ENCODE data around the gene PLIN3.

Gene PLIN3

DNA sequence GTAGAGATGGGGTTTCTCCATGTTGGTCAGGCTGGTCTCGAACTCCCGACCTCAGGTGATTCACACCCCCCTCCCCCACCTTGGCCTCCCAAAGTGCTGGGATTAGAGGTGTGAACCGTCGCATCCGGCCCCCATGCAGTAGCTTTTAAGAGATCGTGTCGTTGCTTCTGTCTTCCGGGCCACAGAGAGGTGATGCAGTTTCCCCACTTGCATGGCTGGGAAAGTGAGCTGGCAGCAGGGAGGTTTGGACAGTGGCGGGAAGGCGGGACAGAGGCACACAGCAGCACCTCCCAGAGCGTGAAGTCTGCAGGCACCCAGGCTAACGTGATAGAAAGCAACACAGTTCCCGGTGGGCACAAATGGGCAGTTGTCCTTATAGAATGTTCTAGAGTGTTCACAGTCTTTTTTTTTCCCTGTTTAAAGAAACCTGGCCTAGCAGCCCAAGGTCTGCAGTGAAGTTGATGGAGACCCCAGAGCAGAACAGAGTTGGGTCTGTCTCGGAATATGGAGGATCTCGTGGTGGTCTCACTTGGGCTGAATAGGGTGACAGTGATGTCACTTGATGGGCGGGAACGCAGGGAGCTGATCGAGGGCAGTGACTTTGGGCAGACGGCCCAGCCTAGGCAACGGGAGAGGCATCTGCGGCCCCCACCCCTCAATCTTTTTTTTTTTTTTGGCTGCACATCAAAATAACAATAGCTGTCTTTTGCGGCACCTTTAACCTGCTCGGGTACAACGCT, 46.7 kb upstream of the PLIN3 start:
- H3K9ac ChIP-seq (ENCODE audit: low read length), result no peak overlapping the region
- H4K20me1 ChIP-seq (ENCODE audit: insufficient read depth, low read length), result peaks cover 58% of the 10 kb centered on the region
- H2AFZ ChIP-seq (ENCODE audit: low read depth, low read length), result no peak overlapping the region
- no peak overlapping the region for H3K27ac ChIP-seq (ENCODE audit: low read length)
- TF ChIP-seq, protein P1, sequence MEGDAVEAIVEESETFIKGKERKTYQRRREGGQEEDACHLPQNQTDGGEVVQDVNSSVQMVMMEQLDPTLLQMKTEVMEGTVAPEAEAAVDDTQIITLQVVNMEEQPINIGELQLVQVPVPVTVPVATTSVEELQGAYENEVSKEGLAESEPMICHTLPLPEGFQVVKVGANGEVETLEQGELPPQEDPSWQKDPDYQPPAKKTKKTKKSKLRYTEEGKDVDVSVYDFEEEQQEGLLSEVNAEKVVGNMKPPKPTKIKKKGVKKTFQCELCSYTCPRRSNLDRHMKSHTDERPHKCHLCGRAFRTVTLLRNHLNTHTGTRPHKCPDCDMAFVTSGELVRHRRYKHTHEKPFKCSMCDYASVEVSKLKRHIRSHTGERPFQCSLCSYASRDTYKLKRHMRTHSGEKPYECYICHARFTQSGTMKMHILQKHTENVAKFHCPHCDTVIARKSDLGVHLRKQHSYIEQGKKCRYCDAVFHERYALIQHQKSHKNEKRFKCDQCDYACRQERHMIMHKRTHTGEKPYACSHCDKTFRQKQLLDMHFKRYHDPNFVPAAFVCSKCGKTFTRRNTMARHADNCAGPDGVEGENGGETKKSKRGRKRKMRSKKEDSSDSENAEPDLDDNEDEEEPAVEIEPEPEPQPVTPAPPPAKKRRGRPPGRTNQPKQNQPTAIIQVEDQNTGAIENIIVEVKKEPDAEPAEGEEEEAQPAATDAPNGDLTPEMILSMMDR (IDR thresholded peaks at IDR 0.05; ENCODE audit: low read depth, low read length), result no peak
- no peak for TF ChIP-seq EZH2phosphoT487 (IDR thresholded peaks at IDR 0.05; ENCODE audit: low read depth)
- no peaks in the 10 kb centered on the region for H3K27me3 ChIP-seq (ENCODE audit: low read depth, low read length)
- no peak overlapping the region for H3K4me2 ChIP-seq (ENCODE audit: low read length)
- no peak overlapping the region for H3K4me3 ChIP-seq (ENCODE audit: low read length)
- peaks cover 62% of the 10 kb centered on the region for H3K36me3 ChIP-seq (replicated peaks; ENCODE audit: low read depth, low read length)
- H3K4me1 ChIP-seq (ENCODE audit: low read length), result peaks cover 17% of the 10 kb centered on the region
- H3K9me3 ChIP-seq (ENCODE audit: insufficient read depth, low read length), result no peaks in the 10 kb centered on the region
- peaks cover 92% of the 10 kb centered on the region for H3K79me2 ChIP-seq (ENCODE audit: low read length)

DNA sequence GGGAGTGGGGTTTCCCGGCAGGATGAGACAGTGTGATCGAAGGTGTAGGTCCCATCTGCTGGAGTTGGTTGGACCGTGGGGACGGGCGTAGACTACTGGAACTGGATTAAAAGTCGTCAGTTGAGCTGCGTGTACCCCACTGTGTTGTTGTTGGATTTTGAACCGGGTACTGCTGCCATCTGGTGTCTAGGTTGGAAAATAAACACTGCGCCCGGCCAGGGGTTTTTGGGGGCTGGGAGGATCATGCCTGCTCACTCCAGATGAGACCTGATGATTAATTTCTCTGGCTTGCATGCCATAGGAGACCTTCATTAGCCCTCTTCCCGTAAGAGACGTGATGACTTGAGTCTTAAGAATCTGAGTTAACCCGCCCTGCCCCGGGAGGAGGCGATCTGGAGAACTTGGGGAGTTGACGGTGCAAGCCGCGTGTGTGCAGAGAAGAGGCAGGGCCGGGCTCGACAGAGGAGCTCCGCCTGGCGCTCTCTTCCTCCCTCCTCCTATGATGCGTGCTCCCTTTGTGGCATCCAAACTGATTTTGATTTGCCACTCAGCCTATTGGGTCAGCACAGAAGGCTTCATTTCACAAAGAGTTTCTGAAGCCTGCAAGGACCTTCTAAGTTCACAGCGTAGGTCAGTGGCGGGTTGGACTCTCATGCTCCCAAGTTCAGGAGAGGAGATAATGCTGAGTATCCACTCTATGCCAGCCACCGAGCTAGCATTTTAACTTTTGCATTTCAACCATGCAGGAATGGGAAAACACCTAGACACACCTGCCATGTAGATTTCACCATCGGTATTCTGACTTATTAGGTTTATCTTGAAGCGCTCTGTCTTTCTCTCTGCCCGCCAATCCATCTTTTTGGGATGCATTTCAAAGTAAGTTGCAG, 44.6 kb upstream of the PLIN3 start:
- peaks cover 58% of the 10 kb centered on the region for H3K36me3 ChIP-seq (replicated peaks; ENCODE audit: low read depth, low read length)
- no peak overlapping the region for H2AFZ ChIP-seq (ENCODE audit: low read depth, low read length)
- peak overlapping the region; percentile 90 for H3K4me2 ChIP-seq (ENCODE audit: low read length)

DNA sequence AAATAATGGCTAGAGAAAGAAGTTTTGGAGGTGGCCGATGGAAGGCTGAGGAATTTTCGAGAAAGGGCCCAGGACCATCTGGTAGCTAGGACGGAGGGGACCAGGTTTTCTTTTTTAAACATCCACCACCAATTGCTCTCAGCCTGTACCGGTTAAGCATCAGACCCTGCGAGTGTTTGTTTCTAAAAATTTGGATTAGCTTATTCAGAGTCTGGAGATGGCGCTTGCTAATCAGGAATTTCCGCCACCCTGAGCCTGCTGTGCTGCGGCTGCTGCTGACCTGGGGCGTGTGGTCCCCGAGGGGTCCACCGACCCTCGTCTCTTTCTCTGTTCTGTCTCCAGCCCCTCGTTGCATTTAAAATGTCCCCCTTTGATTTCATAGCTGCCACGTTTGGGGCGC, 43.8 kb upstream of the PLIN3 start:
- Histone ChIP-seq H2AFZ (ENCODE audit: low read depth, low read length) (no peak overlapping the region), H3K4me2 (ENCODE audit: low read length) (peak overlapping the region; percentile 90), H4K20me1 (ENCODE audit: insufficient read depth, low read length) (peaks cover 48% of the 10 kb centered on the region), H3K27ac (ENCODE audit: low read length) (peak overlapping the region; percentile 58), H3K9me3 (ENCODE audit: insufficient read depth, low read length) (no peaks in the 10 kb centered on the region), H3K4me1 (ENCODE audit: low read length) (peaks cover 23% of the 10 kb centered on the region), H3K27me3 (ENCODE audit: low read depth, low read length) (0 out of 2 replicates have a peak, but pooled peaks cover 11% of the 10 kb centered on the region), H3K9ac (ENCODE audit: low read length) (peak overlapping the region; percentile 96), H3K4me3 (ENCODE audit: low read length) (peak overlapping the region; percentile 85), H3K79me2 (ENCODE audit: low read length) (peaks cover 64% of the 10 kb centered on the region), H3K36me3 (replicated peaks; ENCODE audit: low read depth, low read length) (peaks cover 53% of the 10 kb centered on the region)
- TF ChIP-seq, protein P1 (IDR thresholded peaks at IDR 0.05; ENCODE audit: low read depth, low read length), result no peak
- no peak for TF ChIP-seq EZH2phosphoT487 (IDR thresholded peaks at IDR 0.05; ENCODE audit: low read depth)

More for the DNA sequence above, 44.6 kb upstream of the PLIN3 start:
- H3K27ac ChIP-seq (ENCODE audit: low read length), result peak overlapping the region; percentile 58
- H3K9me3 ChIP-seq (ENCODE audit: insufficient read depth, low read length), result no peaks in the 10 kb centered on the region
- H3K4me3 ChIP-seq (ENCODE audit: low read length), result peak overlapping the region; percentile 85
- H4K20me1 ChIP-seq (ENCODE audit: insufficient read depth, low read length), result peaks cover 55% of the 10 kb centered on the region
- H3K9ac ChIP-seq (ENCODE audit: low read length), result peak overlapping the region; percentile 96
- H3K27me3 ChIP-seq (ENCODE audit: low read depth, low read length), result 0 out of 2 replicates have a peak, but pooled peaks cover 7% of the 10 kb centered on the region
- H3K79me2 ChIP-seq (ENCODE audit: low read length), result peaks cover 71% of the 10 kb centered on the region
- peaks cover 23% of the 10 kb centered on the region for H3K4me1 ChIP-seq (ENCODE audit: low read length)
- TF ChIP-seq, protein P1 (IDR thresholded peaks at IDR 0.05; ENCODE audit: low read depth, low read length), result peak; percentile 78
- TF ChIP-seq EZH2phosphoT487 (IDR thresholded peaks at IDR 0.05; ENCODE audit: low read depth), result no peak

Measured in OCI-LY3 (cell line).